ENCODE measurements around the gene RGS12. TPM values are rescaled to one million over a fixed set of nuclear protein-coding genes. Genes with fewer than 3 reads are reported as not detected.
A peak's percentile ranks its signal among the peaks of the same experiment; 100 is the strongest.

Gene RGS12
- polyA plus RNA-seq, 3 donors = 0.75 to 15.3 (median 2.7) TPM

GRCh38 chr4:3338321-3338838, 45.6 kb downstream of the RGS12 start:
- WGBS (ENCODE audit: insufficient coverage) = 78% methylated on average over 1 of the region's 13 CpGs

GRCh38 chr4:3338976-3339531, 46.2 kb downstream of the RGS12 start:
- Mint-ChIP-seq H3K36me3 (peaks cover 6 to 7% of the 10 kb centered on the region in 2 donors), H3K4me1 (peaks cover 8% of the 10 kb centered on the region), H3K9me3 (no peaks in the 10 kb centered on the region), H3K4me3 (no peak overlapping the region), H3K27ac (no peak overlapping the region), H3K27me3 (ENCODE audit: low read depth in 3 of 3) (peaks cover 0 to 2% (median 0%) of the 10 kb centered on the region in 3 donors)
- no peak for DNase-seq
- Histone ChIP-seq H3K27me3 (ENCODE audit: control insufficient read depth in 2 of 2, insufficient read depth in 2 of 2, low read length in 2 of 2) (no peaks in the 10 kb centered on the region), H3K4me2 (replicated peaks; ENCODE audit: extremely low read depth, low read length, poor library complexity, severe bottlenecking) (no peak overlapping the region), H4K20me1 (ENCODE audit: insufficient read depth, low read length) (no peaks in the 10 kb centered on the region), H3K4me1 (ENCODE audit: control insufficient read depth in 1 of 2, insufficient read depth in 2 of 2, low read length in 2 of 2) (peaks cover 0 to 2% of the 10 kb centered on the region in 2 donors), H2AFZ (ENCODE audit: insufficient read depth, low read depth, low read length, poor library complexity, severe bottlenecking) (no peak overlapping the region), H3K36me3 (replicated peaks in 1 of 2; ENCODE audit: control insufficient read depth in 1 of 2, insufficient read depth in 2 of 2, low read length in 2 of 2) (no peaks in the 10 kb centered on the region), H3K9ac (ENCODE audit: insufficient read depth, low read length, poor library complexity, severe bottlenecking) (no peak overlapping the region), H3K27ac (ENCODE audit: low read depth in 1 of 2, low read length in 2 of 2) (no peak overlapping the region), H3K4me3 (replicated peaks in 1 of 3; ENCODE audit: low read depth in 2 of 3, low read length in 3 of 3) (no peak overlapping the region), H3K9me3 (replicated peaks in 1 of 2; ENCODE audit: control insufficient read depth in 1 of 2, insufficient read depth in 1 of 2, low read length in 2 of 2) (no peaks in the 10 kb centered on the region), H3K79me2 (ENCODE audit: insufficient read depth, low read length) (no peaks in the 10 kb centered on the region)
- intact Hi-C loops (cut with micrococcal nuclease) = no loop called here
- TF ChIP-seq CTCF (IDR thresholded peaks at IDR 0.05) = no peak
- 89% methylated on average over 5 of the region's 10 CpGs for WGBS (ENCODE audit: insufficient coverage)

More at GRCh38 chr4:3338321-3338838, 45.6 kb downstream of the RGS12 start:
- Histone ChIP-seq H3K79me2 (ENCODE audit: insufficient read depth, low read length) (no peaks in the 10 kb centered on the region), H3K4me3 (replicated peaks in 1 of 3; ENCODE audit: low read depth in 2 of 3, low read length in 3 of 3) (no peak overlapping the region), H4K20me1 (ENCODE audit: insufficient read depth, low read length) (no peaks in the 10 kb centered on the region), H3K4me2 (replicated peaks; ENCODE audit: extremely low read depth, low read length, poor library complexity, severe bottlenecking) (no peak overlapping the region), H3K27me3 (ENCODE audit: control insufficient read depth in 2 of 2, insufficient read depth in 2 of 2, low read length in 2 of 2) (no peaks in the 10 kb centered on the region), H3K9ac (ENCODE audit: insufficient read depth, low read length, poor library complexity, severe bottlenecking) (no peak overlapping the region), H2AFZ (ENCODE audit: insufficient read depth, low read depth, low read length, poor library complexity, severe bottlenecking) (no peak overlapping the region), H3K9me3 (replicated peaks in 1 of 2; ENCODE audit: control insufficient read depth in 1 of 2, insufficient read depth in 1 of 2, low read length in 2 of 2) (no peaks in the 10 kb centered on the region), H3K4me1 (ENCODE audit: control insufficient read depth in 1 of 2, insufficient read depth in 2 of 2, low read length in 2 of 2) (peaks cover 0 to 2% of the 10 kb centered on the region in 2 donors), H3K27ac (ENCODE audit: low read depth in 1 of 2, low read length in 2 of 2) (no peak overlapping the region), H3K36me3 (replicated peaks in 1 of 2; ENCODE audit: control insufficient read depth in 1 of 2, insufficient read depth in 2 of 2, low read length in 2 of 2) (no peaks in the 10 kb centered on the region)
- H3K4me1 Mint-ChIP-seq = peaks cover 8% of the 10 kb centered on the region
- no peak for DNase-seq
- intact Hi-C loops (cut with micrococcal nuclease) = no loop called here
- no peak overlapping the region for H3K4me3 Mint-ChIP-seq
- H3K27ac Mint-ChIP-seq = peak overlapping the region in 1 of 7 donors; percentile 8
- peaks cover 0 to 2% (median 0%) of the 10 kb centered on the region in 3 donors for H3K27me3 Mint-ChIP-seq (ENCODE audit: low read depth in 3 of 3)
- H3K36me3 Mint-ChIP-seq = peaks cover 3 to 5% of the 10 kb centered on the region in 2 donors
- H3K9me3 Mint-ChIP-seq = no peaks in the 10 kb centered on the region
- no peak for TF ChIP-seq CTCF (IDR thresholded peaks at IDR 0.05)
